Globus pallidus (tissue), 1 donor: ENCODE measurements around the gene GPR21.

Experiments
- DNase-seq: peaks from one replicate; pipeline ENCODE4 v3.0.0-alpha.2; 2015; ENCODE audit warnings: low spot score

GPR21 gene

GRCh38 chr9:123034881-123035510 lies 1.5 kb downstream of the GPR21 start:
- no peak for DNase-seq

GRCh38 chr9:123035791-123036190 lies 2.3 kb downstream of the GPR21 start:
- no peak for DNase-seq

DNA sequence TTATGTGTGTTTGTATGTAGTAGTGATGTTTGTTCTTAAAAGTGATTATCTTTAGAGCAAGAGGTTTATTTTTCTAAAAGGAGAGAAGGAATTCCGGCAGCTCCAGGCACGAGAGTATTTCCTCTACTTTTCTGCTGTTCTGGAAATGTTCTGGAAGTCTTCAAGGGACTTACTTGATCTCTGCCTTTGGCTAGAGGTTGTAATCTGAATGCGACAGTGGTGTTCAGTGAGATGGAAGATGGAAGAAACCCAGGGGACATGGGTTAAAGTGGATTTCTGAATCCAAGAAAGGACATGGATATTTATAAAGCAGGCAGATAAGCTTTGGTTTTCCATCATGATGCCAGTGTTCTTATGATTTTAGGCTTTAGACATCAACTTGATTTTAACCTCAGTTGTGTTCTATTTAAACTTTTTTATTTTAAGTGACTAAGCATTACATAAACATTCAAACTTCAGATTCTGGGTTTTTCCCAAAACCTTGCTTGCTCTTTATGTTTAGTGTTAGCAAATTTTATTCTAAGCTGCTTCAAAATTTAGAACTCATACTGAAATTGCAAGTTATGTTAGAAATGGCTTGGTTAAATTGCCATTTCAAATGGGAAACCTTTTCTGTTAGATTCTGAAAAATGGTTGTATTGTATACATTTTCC lies 3.6 kb downstream of the GPR21 start:
- no peak for DNase-seq

GRCh38 chr9:123039617-123040219 lies 6.3 kb downstream of the GPR21 start:
- no peak for DNase-seq

DNA sequence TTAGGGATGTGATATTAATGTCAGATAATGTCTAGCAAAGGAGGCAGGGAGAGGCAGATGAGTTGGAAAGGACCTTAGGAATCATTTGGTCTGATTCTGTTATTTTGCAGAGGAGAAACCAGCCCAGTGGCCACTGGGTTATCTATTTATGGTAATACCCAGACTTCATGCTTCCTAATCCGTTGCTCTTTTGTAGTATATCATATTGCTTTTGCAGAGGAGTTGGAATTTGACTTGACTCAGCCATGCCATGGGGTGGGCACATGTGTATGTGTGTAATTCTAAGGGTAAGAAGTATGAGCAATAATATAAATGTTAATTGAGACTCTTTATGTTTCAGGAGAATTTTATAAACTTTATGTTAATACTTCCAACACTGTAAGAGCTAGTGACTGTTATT lies 7.3 kb downstream of the GPR21 start:
- DNase-seq: no peak

DNA sequence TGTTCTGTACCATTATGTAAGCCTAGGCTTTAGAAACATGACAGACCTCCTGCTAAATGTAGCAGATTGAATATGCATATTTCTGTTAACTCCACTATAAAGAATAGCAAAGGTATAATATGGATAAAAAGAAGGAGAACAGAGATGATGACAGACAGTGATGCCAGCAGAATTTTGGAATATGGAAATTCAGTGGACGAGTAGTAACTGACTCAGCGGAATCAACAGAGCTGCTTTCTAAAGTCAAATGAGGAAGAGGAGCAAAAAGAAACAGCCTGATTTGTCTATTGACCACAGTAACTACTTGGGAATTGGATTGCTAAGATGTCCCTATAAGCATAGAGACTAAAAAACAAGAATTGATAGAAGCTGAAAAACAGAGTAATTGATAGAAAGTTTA lies 8.0 kb downstream of the GPR21 start:
- DNase-seq: no peak

DNA sequence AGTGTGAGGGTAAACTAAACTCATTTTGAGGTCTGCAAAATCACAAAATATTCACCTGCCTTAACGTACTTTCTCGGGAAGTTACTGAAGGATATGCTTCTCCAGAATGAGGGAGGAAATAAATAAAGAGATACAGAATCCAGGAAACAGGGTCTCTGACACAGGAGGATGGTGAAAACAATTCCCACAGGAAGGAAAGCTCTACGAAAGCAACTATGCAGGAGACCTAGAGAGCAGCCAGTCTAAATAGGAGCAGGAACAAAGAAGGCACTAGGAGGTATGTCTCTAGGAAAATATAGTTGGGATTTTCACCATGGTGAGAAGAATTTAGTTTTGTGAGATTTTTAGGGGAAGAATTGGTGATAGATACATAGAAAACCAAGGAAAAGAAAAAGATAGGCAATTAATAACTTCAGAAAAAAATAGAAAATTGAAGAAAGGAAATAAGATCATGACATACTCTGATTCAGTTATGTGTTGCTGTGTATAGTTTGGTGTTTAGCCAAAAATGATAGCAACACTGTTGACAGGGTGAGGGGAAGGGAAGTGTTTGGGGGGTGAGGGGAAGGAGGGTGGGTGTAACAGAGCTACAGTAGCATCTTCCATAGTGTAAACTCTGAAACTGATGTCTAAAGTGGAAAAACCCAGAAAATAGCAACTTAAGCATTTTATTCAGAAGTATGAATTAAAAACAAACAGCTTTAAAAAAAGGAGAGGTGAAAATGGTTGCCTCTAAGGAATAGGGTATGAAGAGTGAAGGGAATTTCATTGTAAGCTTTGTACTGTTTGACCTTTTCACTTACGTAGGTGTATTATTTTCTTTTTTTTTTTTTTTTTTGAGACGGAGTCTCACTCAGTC lies 9.8 kb downstream of the GPR21 start:
- no peak for DNase-seq

DNA sequence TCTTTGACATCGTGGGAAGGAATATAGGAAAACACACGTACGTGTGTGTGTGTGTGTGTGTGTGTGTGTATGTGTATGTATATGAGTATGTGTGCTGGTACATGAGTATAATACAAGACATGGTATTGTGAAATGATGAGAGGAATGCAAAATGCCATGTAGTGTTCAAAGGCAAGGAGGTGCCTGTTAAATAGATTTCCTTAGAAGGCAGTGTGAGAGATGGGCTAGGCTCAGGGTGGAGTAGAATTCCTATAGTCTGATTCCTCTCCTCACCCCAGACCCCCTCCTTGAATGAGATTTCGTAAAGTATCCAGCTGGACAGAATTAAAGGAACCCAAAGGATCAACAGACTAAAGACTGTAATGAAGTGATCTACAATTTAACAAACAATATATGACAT lies 11.1 kb downstream of the GPR21 start:
- DNase-seq: no peak

DNA sequence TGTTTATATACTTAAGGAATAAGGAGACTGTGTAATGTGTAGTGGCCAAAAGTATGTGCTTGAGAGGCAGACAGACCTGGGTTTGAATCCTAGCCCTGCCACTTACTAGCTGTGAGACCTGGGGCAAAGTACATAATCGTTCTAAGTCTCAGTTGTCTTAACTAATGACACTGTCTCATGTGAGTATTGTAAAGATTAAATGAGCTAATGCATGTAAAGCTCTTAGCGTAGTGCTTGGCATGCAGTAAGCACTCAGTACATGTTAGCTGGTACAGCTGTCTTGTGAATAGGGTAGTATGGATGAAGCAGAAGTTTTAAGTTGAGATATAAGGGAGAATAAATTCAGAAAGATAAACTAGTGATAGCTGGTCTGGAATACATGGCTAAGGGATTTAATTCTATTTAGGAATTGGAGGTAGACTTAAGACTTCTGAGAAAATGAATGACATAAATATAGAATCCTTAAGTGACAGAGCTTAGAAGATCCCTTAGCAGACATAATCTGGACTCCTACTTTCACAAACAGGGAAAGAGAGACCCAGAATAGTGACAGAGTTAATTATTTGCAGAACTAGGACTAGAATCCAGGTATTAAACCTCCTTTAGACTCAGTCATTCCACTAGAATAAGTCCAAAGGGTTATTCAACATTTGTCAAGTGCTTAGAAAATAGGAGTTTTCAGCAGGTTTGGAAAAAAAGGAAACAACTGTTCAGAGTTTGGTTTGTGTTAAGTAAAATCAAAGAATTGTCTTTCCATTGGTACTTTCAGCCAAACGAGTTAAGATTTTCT lies 13.1 kb downstream of the GPR21 start:
- no peak for DNase-seq

- no peak for DNase-seq
Observed at GRCh38 chr9:123048748-123049147, 15.3 kb downstream of the GPR21 start.

GRCh38 chr9:123049589-123050222 lies 16.2 kb downstream of the GPR21 start:
- no peak for DNase-seq

- no peak for DNase-seq
Observed at GRCh38 chr9:123053046-123053445, 19.6 kb downstream of the GPR21 start.

DNA sequence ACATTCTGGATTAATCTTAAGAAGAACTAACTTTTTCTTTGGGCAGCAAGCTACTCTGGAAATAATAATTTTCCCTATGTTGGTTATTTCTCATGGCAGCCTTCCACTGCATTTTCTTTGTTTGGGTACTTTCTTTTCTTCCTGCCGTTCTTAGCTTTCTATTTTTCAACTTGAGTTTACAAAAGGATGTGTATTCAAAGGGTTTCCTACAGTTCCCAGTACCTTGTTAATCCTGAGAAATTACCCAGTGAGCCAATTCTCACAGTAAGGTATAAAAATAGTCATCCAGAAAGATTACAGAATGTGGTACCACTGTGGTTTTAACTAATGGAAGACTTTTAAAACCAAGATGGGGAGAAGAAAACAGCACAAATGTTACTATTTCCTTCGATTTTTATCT lies 20.2 kb downstream of the GPR21 start:
- DNase-seq: no peak

- no peak for DNase-seq
Observed at GRCh38 chr9:123058834-123059233, 25.4 kb downstream of the GPR21 start.

DNA sequence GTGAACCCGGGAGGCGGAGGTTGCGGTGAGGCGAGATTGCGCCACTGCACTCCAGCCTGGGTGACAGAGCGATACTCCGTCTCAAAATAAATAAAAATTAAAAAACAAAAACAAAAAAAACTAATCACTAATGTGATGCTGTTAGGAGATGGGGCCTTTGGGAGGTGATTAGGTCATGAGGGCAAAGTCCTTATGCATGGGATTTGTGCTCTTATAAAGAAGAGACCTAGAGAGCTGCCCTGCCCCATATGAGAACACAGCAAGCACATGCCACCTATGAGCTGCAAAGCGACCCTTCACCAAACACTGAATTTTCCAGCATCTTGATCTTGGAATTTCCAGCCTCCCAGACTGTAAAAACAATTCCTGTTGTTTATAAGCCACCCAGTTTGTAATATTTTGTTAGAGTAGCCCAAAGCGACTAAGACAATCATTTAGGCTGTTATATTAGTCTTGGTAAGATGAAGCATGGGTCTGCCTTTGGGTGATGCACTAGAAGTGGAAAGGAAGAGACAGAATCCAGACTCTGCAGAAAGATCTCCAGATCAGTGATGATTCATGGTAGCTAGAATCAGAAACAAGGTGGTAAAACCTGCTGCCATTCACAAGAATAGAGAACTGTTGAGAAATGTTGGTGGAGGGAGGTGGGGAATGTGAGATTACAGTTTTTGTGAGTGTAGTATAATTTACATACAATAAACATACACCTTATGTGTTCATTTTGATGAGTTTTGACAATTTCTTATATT lies 26.2 kb downstream of the GPR21 start:
- no peak for DNase-seq

DNA sequence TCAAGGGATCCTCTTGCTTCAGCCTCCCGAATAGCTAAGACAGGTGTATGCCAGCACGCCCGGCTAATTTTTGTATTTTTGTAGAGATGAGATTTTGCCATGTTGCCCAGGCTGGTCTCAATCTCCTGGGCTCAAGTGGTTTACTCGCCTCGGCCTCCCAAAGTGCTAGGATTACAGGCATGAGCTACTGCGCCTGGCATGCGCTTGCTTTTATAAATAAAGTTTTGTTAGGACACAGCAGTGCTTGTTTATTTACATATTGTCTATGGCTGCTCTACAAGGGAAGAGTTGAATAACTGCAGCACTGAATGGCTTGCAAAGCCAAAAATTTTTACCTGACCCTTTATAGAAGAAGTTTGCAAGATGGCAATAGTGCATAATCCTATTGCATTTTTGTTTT lies 27.7 kb downstream of the GPR21 start:
- DNase-seq: no peak

DNA sequence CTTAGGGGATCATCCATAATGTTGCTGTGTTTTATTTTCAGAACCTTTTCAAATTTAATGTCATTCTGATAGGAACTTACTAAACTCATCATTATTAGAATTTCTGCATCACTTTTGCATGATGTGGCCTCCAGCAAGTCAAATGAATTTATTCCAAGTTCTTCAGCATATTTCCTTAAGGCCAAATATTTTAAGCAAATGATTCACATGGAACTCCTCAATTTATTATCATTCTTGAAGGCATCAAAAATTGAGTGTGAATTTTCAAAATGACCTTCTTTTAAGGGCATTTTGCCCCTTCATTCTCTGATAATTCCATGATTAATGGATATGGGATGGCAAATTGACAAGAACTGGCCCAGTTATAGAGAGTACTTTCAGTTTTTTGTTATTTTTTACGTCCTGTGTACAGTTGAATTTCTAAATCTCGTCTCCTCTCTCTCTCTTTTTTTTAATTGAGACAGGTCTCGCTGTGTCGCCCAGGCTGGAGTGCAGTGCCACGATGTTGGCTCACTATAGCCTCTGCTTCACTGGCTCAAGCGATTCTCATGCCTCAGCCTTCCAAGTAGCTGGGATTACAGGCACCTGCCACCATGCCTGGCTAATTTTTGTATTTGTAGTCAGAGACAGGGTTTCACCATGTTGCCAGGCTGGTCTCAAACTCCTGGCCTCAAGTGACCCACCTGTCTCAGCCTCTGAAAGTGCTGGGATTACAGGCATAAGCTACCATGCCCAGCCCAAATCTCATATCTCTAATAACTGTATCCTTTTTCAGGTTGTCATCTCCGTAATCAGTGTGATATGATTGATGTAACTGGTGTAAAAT lies 29.1 kb downstream of the GPR21 start:
- no peak for DNase-seq

- DNase-seq: no peak
Observed at GRCh38 chr9:123063177-123063598, 29.7 kb downstream of the GPR21 start.

GRCh38 chr9:123063896-123064295 lies 30.4 kb downstream of the GPR21 start:
- no peak for DNase-seq

- DNase-seq: no peak
Observed at GRCh38 chr9:123064716-123065115, 31.2 kb downstream of the GPR21 start.
